GM12878 (cell line): Measurements from ENCODE around the gene SNRPA1. TPM values are rescaled to one million over a fixed set of nuclear protein-coding genes. Genes with fewer than 3 reads are reported as not detected.
A peak's percentile ranks its signal among the peaks of the same experiment; 100 is the strongest.

Source experiments
- ATAC-seq: fragments of 200-7000 bp; cut with Tn5 transposase; 3 replicates; pipeline ENCODE4 v1.9.1; 2020; ENCODE audit warnings: mild to moderate bottlenecking, moderate library complexity
- BruUV-seq: library from RNA; stranded (reverse); fragments of 400-500 nt; replicated peaks from 2 replicates; lab custom pipeline; 2021; lab: Mats Ljungman, UMichigan
- CTCF ChIA-PET: fragments of 300-600 bp; sonication (Branson Sonifier 250); formaldehyde crosslinking; extraction: SDS; loops from one replicate; lab custom pipeline; 2021; ENCODE audit warnings: inconsistent platforms; lab: Yijun Ruan, JAX
- POLR2A ChIA-PET: fragments of 350-600 bp; formaldehyde crosslinking; extraction: SDS; loops from one replicate; lab custom pipeline; 2021; ENCODE audit warnings: inconsistent platforms; lab: Charles Lee
- RAD21 ChIA-PET: fragments of 300-600 bp; sonication (Branson Sonifier 250); formaldehyde crosslinking; loops from one replicate; lab custom pipeline; 2023; ENCODE audit warnings: antibody characterized with exemption; ENCODE audit not compliant: unreplicated experiment; lab: Charles Lee
- SMC1A ChIA-PET: fragments of 300-600 bp; sonication (Branson Sonifier 250); formaldehyde crosslinking; loops from one replicate; lab custom pipeline; 2023; ENCODE audit not compliant: unreplicated experiment, uncharacterized antibody; lab: Charles Lee
- DNase-seq: peaks from one replicate; pipeline ENCODE4 v3.0.0-alpha.2; 2011; ENCODE audit warnings: low read depth, low spot score
- FAIRE-seq: peaks from 3 replicates; lab custom pipeline; 2011; peaks lifted over from hg19 to GRCh38; lab: Jason Lieb, UNC
- H2AFZ ChIP-seq: 2 replicates; pipeline ENCODE4 v1.6.0; 2011; ENCODE audit warnings: low read depth, low read length, control low read depth; ENCODE audit not compliant: control insufficient read depth
- H3K27ac ChIP-seq: 2 replicates; pipeline ENCODE4 v1.5.1; 2011; ENCODE audit warnings: control low read depth; ENCODE audit not compliant: control insufficient read depth, insufficient read depth
- H3K27me3 ChIP-seq, 2 experiments: replicated peaks in 1 of 2; 2 replicates each; pipeline versions ENCODE4 v1.6.0 to v1.6.1; 2011; ENCODE audit warnings: low read length in 1 of 2; ENCODE audit not compliant: control insufficient read depth in 2 of 2, insufficient read depth in 2 of 2
- H3K36me3 ChIP-seq, 2 experiments: 2 replicates each; pipeline ENCODE4 v1.5.1; 2011; ENCODE audit warnings: low read length in 1 of 2; ENCODE audit not compliant: control insufficient read depth in 2 of 2, insufficient read depth in 2 of 2
- H3K4me1 ChIP-seq: 2 replicates; pipeline ENCODE4 v1.6.1; 2011; ENCODE audit warnings: mild to moderate bottlenecking, low read length, moderate library complexity, mixed read lengths; ENCODE audit not compliant: control insufficient read depth, insufficient read depth
- H3K4me2 ChIP-seq: 2 replicates; pipeline ENCODE4 v1.6.0; 2011; ENCODE audit warnings: control low read depth; ENCODE audit not compliant: control insufficient read depth, insufficient read depth
- H3K4me3 ChIP-seq: fragments of 200-600 bp; sonication (generic); 2 replicates; pipeline ENCODE4 v1.5.1; 2016
- H3K79me2 ChIP-seq: 2 replicates; pipeline ENCODE4 v1.6.0; 2011; ENCODE audit warnings: low read length; ENCODE audit not compliant: control insufficient read depth, insufficient read depth
- H3K9ac ChIP-seq: 2 replicates; pipeline ENCODE4 v1.8.0; 2011; ENCODE audit warnings: low read length, control low read depth, mixed read lengths; ENCODE audit not compliant: control insufficient read depth, insufficient read depth
- H3K9me3 ChIP-seq: replicated peaks from 3 replicates; pipeline ENCODE4 v1.5.1; 2011; ENCODE audit warnings: mild to moderate bottlenecking, low read length; ENCODE audit not compliant: control insufficient read depth, insufficient read depth
- H4K20me1 ChIP-seq: 2 replicates; pipeline ENCODE4 v1.6.0; 2011; ENCODE audit not compliant: control insufficient read depth, insufficient read depth
- BMI1 ChIP-seq: fragments of 450-650 bp; IDR thresholded peaks from 2 replicates; pipeline ENCODE4 v1.6.1; 2016; ENCODE audit warnings: mild to moderate bottlenecking, moderate library complexity, borderline replicate concordance
- CBX3 ChIP-seq: fragments of 200-600 bp; sonication (generic); IDR thresholded peaks from 2 replicates; pipeline ENCODE4 v1.6.1; 2016; ENCODE audit warnings: low read depth, borderline replicate concordance
- CREB1 ChIP-seq: IDR thresholded peaks from 2 replicates; pipeline ENCODE4 v1.6.1; 2012; ENCODE audit warnings: low read depth, mild to moderate bottlenecking, inconsistent platforms
- FOS ChIP-seq: IDR thresholded peaks from 3 replicates; pipeline ENCODE4 v1.6.1; 2011; ENCODE audit warnings: borderline replicate concordance; ENCODE audit not compliant: insufficient read length; ENCODE audit errors: extremely low read depth
- IRF4 ChIP-seq: IDR thresholded peaks from 2 replicates; pipeline ENCODE4 v1.6.1; 2011; ENCODE audit warnings: low read depth, low read length
- LARP7 ChIP-seq: fragments of 450-650 bp; IDR thresholded peaks from 2 replicates; pipeline ENCODE4 v1.6.1; 2017; ENCODE audit warnings: mild to moderate bottlenecking
- MAX ChIP-seq: IDR thresholded peaks from 2 replicates; pipeline ENCODE4 v1.6.1; 2012; ENCODE audit warnings: low read depth, low read length, improper control_type of control experiment
- NR2F1 ChIP-seq: fragments of 450-650 bp; conservative IDR thresholded peaks from 2 replicates; pipeline ENCODE4 v1.6.1; 2017; ENCODE audit warnings: mild to moderate bottlenecking
- RB1 ChIP-seq: fragments of 450-650 bp; formaldehyde crosslinking; IDR thresholded peaks from 2 replicates; pipeline ENCODE4 v1.6.1; 2017; ENCODE audit warnings: mild to moderate bottlenecking, borderline replicate concordance
- SIN3A ChIP-seq: IDR thresholded peaks from 2 replicates; pipeline ENCODE4 v1.6.1; 2012; ENCODE audit warnings: low read depth, low read length, improper control_type of control experiment
- SMARCA5 ChIP-seq: fragments of 450-650 bp; IDR thresholded peaks from 2 replicates; pipeline ENCODE4 v1.6.1; 2017; ENCODE audit warnings: mild to moderate bottlenecking
- ZNF687 ChIP-seq: fragments of 450-650 bp; IDR thresholded peaks from 2 replicates; pipeline ENCODE4 v1.6.1; 2017; ENCODE audit warnings: mild to moderate bottlenecking, moderate library complexity
- WGBS: methylation state at CpG from one replicate; pipeline ENCODE4 v1.1.6; 2016; ENCODE audit warnings: low lambda C conversion rate; ENCODE audit not compliant: insufficient replicate concordance, insufficient coverage; ENCODE audit errors: missing lambda C conversion rate; 5-methylcytosine and 5-hydroxymethylcytosine counted together
- in situ Hi-C: fragments of 300-500 bp; cut with MboI; formaldehyde crosslinking; loops from 9 replicates; pipeline ENCODE4 v1.14.3; 2018; ENCODE audit warnings: mixed read lengths
- intact Hi-C: fragments of 100-400 bp; cut with micrococcal nuclease; formaldehyde crosslinking; loops from one replicate; pipeline ENCODE4 v1.14.2; 2022; ENCODE audit not compliant: unreplicated experiment
- polyA plus RNA-seq, 11 experiments: library from polyadenylated mRNA; depleted of rRNA in 4 of 11; unstranded in 6 of 11; stranded (reverse) in 5 of 11; fragments of >200 nt; fragmentation: Nextera tagmentation in 4 of 11; fragmentation: Illumina TruSeq in 1 of 11; extraction: Ambion mirVana in 4 of 11; extraction: Trizol in 1 of 11; gene quantifications; 1 replicate in 1 of 11; 2 replicates in 10 of 11; pipeline versions ENCODE4 v1.2.1 to v1.2.3, GENCODE V29; 2011 to 2016; ENCODE audit warnings: inconsistent platforms in 2 of 11, missing spikeins in 2 of 11, low read depth in 1 of 11
- total RNA-seq, 4 experiments: library from RNA; depleted of rRNA in 3 of 4; stranded (reverse); fragments of >200 nt in 3 of 4; fragmentation: Illumina TruSeq in 1 of 4; extraction: Trizol in 1 of 4; gene quantifications; 2 replicates each; pipeline versions ENCODE4 v1.2.1 to v1.2.3, GENCODE V29; 2013 to 2021

SNRPA1 gene
- total and polyA plus RNA-seq, 10 of the 15 experiments (the other 5 are each of a cell fraction or from before 2014, with no cell fraction given): 59.9 to 267 (median 161) TPM

- no peak for FAIRE-seq
- RAD21 ChIA-PET: no interaction called here
- H3K4me1 ChIP-seq: no peaks in the 10 kb centered on the region; the same call in none of the 2 replicates
- peaks cover 17 to 57% of the 10 kb centered on the region in 2 experiments for H3K36me3 ChIP-seq
- peaks cover 37% of the 10 kb centered on the region for H3K79me2 ChIP-seq
- in situ Hi-C loops (no loop called here), intact Hi-C loops (no loop called here)
- TF ChIP-seq BMI1 (no peak), NR2F1 (no peak)
- TF ChIP-seq, all 136 proteins: peak for 0
- ATAC-seq (no peak), DNase-seq (no peak)
- no peak overlapping the region for H3K4me2 ChIP-seq
- no TSS peak for BruUV-seq
- H3K4me3 ChIP-seq: no peak overlapping the region
- WGBS: 96% methylated on average over 9 of the region's 9 CpGs
- CTCF ChIA-PET: interaction anchor here (0.7 to 1.7 kb wide), 5 partner anchors 14 to 355 kb away, joined by 3 to 5 read pairs (median 3); no protein-coding TSS in a partner anchor
- H3K27ac ChIP-seq: no peak overlapping the region
- SMC1A ChIA-PET: interaction anchor here (0.7 to 2.0 kb wide), 4 partner anchors 9 to 346 kb away, joined by 3 to 8 read pairs (median 4); partner anchors contain the start of gene SNRPA1
- no peaks in the 10 kb centered on the region for H3K27me3 ChIP-seq
- POLR2A ChIA-PET: no interaction called here
- no peak overlapping the region for H2AFZ ChIP-seq
- no peaks in the 10 kb centered on the region; the same call in 2 of the 3 replicates for H3K9me3 ChIP-seq
- no peak overlapping the region for H3K9ac ChIP-seq
- H4K20me1 ChIP-seq: no peaks in the 10 kb centered on the region
Observed at GRCh38 chr15:101286471-101287114, 8.5 kb downstream of the SNRPA1 start.

DNA sequence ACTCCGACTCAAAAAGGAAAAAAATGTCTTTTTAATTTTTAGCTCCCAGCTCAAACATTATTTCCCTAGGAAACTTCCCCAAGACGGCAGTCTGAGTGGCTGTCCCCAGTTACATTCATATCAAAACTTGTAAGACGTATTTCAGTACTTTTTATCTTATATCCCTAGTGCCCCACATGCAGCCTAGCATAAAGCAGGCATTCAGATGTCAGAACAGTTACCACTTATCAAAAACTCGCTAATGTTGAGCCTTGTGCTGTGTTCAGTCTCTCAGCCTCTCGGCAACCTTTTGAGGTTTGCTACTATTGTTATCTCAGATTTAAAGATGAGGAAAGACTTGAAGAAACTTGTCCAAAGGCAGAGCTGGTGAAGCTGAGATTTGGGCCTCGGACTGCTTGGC, 11.1 kb downstream of the SNRPA1 start:
- RAD21 ChIA-PET: no interaction called here
- H3K27ac ChIP-seq: no peak overlapping the region
- FAIRE-seq (no peak), ATAC-seq (no peak; the same call in 2 of the 3 replicates), DNase-seq (no peak)
- H3K4me3 ChIP-seq: no peak overlapping the region
- intact Hi-C loops (no loop called here), in situ Hi-C loops (no loop called here)
- no peaks in the 10 kb centered on the region for H3K27me3 ChIP-seq
- H3K9ac ChIP-seq: no peak overlapping the region
- no peaks in the 10 kb centered on the region for H4K20me1 ChIP-seq
- no peak overlapping the region for H3K4me2 ChIP-seq
- no peak overlapping the region for H2AFZ ChIP-seq
- POLR2A ChIA-PET: interaction anchor here (2.3 kb wide), 1 partner anchor 10 kb away, joined by 10 read pairs; the partner anchor contains the start of gene SNRPA1
- TSS peak; percentile 35 for BruUV-seq
- SMC1A ChIA-PET: interaction anchor here (0.6 to 1.7 kb wide), 3 partner anchors 9 to 267 kb away, joined by 3 to 7 read pairs (median 3); no protein-coding TSS in a partner anchor
- H3K79me2 ChIP-seq: peaks cover 13% of the 10 kb centered on the region
- WGBS: 17% methylated on average over 6 of the region's 6 CpGs
- CTCF ChIA-PET: interaction anchor here (2.5 kb wide), 1 partner anchor 10 kb away, joined by 17 read pairs; the partner anchor contains the start of gene SNRPA1
- no peaks in the 10 kb centered on the region; the same call in 1 of the 2 replicates for H3K4me1 ChIP-seq
- no peaks in the 10 kb centered on the region; the same call in 2 of the 3 replicates for H3K9me3 ChIP-seq
- H3K36me3 ChIP-seq: peaks cover 18 to 57% of the 10 kb centered on the region in 2 experiments
- no peak for TF ChIP-seq LARP7
- no peak for TF ChIP-seq SIN3A
- no peak for TF ChIP-seq RB1
- TF ChIP-seq MAX: no peak
- no peak for TF ChIP-seq SMARCA5
- TF ChIP-seq CREB1: no peak
- no peak for TF ChIP-seq FOS
- TF ChIP-seq CBX3: no peak
- no peak for TF ChIP-seq BMI1
- TF ChIP-seq IRF4: no peak
- no peak for TF ChIP-seq ZNF687
